Retinal pigment epithelial cell (primary cell): ENCODE measurements around the gene FAM3C.

Experiments used
- DNase-seq: peaks from one replicate; pipeline ENCODE4 v3.0.0-alpha.2; 2010; ENCODE audit warnings: low read depth
- H3K4me3 ChIP-seq: 2 replicates; pipeline ENCODE4 v1.5.1; 2011; ENCODE audit warnings: mild to moderate bottlenecking, low read length, control low read depth, moderate library complexity
- TF ChIP-seq, protein P1 (sequence below): conservative IDR thresholded peaks from 2 replicates; pipeline ENCODE4 v1.5.1; 2011; ENCODE audit warnings: low read depth, low read length, control low read depth, inconsistent platforms

The FAM3C gene

GRCh38 chr7:121306565-121306964 lies 89.5 kb downstream of the FAM3C start:
- TF ChIP-seq, protein P1, sequence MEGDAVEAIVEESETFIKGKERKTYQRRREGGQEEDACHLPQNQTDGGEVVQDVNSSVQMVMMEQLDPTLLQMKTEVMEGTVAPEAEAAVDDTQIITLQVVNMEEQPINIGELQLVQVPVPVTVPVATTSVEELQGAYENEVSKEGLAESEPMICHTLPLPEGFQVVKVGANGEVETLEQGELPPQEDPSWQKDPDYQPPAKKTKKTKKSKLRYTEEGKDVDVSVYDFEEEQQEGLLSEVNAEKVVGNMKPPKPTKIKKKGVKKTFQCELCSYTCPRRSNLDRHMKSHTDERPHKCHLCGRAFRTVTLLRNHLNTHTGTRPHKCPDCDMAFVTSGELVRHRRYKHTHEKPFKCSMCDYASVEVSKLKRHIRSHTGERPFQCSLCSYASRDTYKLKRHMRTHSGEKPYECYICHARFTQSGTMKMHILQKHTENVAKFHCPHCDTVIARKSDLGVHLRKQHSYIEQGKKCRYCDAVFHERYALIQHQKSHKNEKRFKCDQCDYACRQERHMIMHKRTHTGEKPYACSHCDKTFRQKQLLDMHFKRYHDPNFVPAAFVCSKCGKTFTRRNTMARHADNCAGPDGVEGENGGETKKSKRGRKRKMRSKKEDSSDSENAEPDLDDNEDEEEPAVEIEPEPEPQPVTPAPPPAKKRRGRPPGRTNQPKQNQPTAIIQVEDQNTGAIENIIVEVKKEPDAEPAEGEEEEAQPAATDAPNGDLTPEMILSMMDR: no peak
- H3K4me3 ChIP-seq: no peak overlapping the region
- no peak for DNase-seq

- no peak for DNase-seq
- H3K4me3 ChIP-seq: no peak overlapping the region
- TF ChIP-seq, protein P1: no peak
Observed at GRCh38 chr7:121305109-121305508, 91.0 kb downstream of the FAM3C start.

DNA sequence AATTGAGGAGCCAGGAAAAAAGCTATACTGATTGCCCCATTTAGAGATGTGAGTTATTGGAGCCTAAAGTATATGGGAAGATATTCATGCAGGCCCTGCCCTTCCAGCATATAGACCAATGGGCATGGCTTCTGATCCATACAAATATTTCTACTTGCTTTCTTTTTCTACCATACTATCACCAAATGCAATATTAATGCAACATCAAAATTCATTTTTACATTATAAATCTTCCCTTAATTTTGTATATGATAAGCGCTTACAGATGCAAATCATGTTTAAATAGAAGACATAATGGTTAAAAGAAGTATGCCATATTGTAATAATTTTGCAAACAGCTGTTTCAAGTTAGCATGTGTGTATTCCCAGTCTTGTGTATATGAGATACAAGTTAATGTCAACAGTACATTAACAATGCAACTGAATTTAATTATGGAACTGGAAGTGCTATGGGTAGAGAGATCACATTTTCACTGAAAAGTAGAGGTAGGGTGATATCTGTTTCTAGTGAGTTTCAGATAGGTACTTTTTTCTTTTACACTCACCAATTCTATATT lies 91.9 kb downstream of the FAM3C start:
- TF ChIP-seq, protein P1: no peak
- H3K4me3 ChIP-seq: no peak overlapping the region
- DNase-seq: no peak

- DNase-seq: no peak
- TF ChIP-seq, protein P1: no peak
- H3K4me3 ChIP-seq: no peak overlapping the region
Observed at GRCh38 chr7:121303422-121304101, 92.5 kb downstream of the FAM3C start.

DNA sequence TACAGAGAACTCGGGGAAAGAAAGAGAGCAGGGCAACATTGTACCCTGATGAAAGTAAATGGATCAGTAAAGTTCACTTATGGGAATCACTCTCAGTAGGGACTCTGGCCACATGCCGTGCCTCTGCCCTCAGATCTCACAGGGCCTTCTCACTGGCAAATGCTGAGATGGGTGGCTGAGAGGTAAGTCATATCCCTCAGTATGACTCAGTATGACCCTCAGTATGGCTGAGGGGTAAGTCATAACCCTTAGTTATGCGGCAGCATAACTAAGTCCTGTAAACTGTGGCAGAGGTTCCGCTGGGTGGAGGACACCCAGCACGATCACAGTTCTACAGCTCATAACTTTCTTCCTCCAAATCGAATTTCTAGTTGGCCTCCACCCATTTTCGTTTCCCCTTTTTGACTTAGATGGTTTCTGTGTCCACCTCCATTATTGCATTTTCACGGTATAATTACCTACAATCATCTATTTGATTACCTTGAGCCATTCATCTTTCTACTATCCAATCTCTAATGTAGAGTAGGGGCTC lies 93.8 kb downstream of the FAM3C start:
- TF ChIP-seq, protein P1: no peak
- H3K4me3 ChIP-seq: no peak overlapping the region
- no peak for DNase-seq

- DNase-seq: no peak
- no peak overlapping the region for H3K4me3 ChIP-seq
- TF ChIP-seq, protein P1: no peak
Observed at GRCh38 chr7:121301446-121302213, 94.5 kb downstream of the FAM3C start.
